Measurements from ENCODE around the gene SHROOM2. TPM values are rescaled to one million over a fixed set of nuclear protein-coding genes. Genes with fewer than 3 reads are reported as not detected.

Gene SHROOM2
- total RNA-seq, 1 experiment from 2014 or later = 14.1 TPM

DNA sequence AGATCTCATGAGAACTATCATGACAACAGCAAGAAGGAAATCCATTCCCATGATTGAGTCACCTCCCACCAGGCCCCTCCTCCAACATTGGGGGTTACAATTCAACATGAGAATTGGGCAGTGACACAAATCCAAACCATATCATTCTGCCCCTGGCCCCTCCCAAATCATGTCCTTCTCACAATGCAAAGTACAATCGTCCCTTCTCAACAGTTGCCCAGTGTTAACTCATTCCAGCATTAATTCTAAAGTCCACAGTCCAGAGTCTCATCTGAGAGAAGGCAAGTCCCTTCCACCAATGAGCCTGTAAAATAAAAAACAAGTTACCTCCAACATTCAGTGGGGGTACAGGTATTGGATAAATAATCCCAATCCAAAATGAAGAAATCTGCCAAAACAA lies 166.1 kb downstream of the SHROOM2 start:
- intact Hi-C loops (cut with micrococcal nuclease; ENCODE audit: unreplicated experiment) = no loop called here
- CTCF ChIA-PET = no interaction called here
- Mint-ChIP-seq H3K9me3 (ENCODE audit: low read depth, unreplicated experiment) (peaks cover 6% of the 10 kb centered on the region), H3K4me1 (ENCODE audit: low read depth, unreplicated experiment) (no peaks in the 10 kb centered on the region), H3K27ac (ENCODE audit: unreplicated experiment) (no peak overlapping the region), H3K27me3 (ENCODE audit: unreplicated experiment) (no peaks in the 10 kb centered on the region), H3K36me3 (ENCODE audit: insufficient read depth, unreplicated experiment) (no peaks in the 10 kb centered on the region), H3K4me3 (ENCODE audit: low read depth, unreplicated experiment) (no peak overlapping the region)
- TF ChIP-seq, protein P1, sequence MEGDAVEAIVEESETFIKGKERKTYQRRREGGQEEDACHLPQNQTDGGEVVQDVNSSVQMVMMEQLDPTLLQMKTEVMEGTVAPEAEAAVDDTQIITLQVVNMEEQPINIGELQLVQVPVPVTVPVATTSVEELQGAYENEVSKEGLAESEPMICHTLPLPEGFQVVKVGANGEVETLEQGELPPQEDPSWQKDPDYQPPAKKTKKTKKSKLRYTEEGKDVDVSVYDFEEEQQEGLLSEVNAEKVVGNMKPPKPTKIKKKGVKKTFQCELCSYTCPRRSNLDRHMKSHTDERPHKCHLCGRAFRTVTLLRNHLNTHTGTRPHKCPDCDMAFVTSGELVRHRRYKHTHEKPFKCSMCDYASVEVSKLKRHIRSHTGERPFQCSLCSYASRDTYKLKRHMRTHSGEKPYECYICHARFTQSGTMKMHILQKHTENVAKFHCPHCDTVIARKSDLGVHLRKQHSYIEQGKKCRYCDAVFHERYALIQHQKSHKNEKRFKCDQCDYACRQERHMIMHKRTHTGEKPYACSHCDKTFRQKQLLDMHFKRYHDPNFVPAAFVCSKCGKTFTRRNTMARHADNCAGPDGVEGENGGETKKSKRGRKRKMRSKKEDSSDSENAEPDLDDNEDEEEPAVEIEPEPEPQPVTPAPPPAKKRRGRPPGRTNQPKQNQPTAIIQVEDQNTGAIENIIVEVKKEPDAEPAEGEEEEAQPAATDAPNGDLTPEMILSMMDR (IDR thresholded peaks at IDR 0.05; ENCODE audit: unreplicated experiment) = no peak
- no TSS peak for BruUV-seq (replicated peaks)
- no peak for DNase-seq

GRCh38 chrX:9953396-9953795 lies 167.2 kb downstream of the SHROOM2 start:
- Mint-ChIP-seq H3K4me3 (ENCODE audit: low read depth, unreplicated experiment) (no peak overlapping the region), H3K4me1 (ENCODE audit: low read depth, unreplicated experiment) (no peaks in the 10 kb centered on the region), H3K27ac (ENCODE audit: unreplicated experiment) (no peak overlapping the region), H3K27me3 (ENCODE audit: unreplicated experiment) (no peaks in the 10 kb centered on the region), H3K36me3 (ENCODE audit: insufficient read depth, unreplicated experiment) (no peaks in the 10 kb centered on the region), H3K9me3 (ENCODE audit: low read depth, unreplicated experiment) (peaks cover 6% of the 10 kb centered on the region)
- CTCF ChIA-PET = no interaction called here
- TF ChIP-seq, protein P1 (IDR thresholded peaks at IDR 0.05; ENCODE audit: unreplicated experiment) = no peak
- intact Hi-C loops (cut with micrococcal nuclease; ENCODE audit: unreplicated experiment) = no loop called here
- no peak for DNase-seq
- BruUV-seq (replicated peaks) = no TSS peak

- CTCF ChIA-PET = no interaction called here
- Mint-ChIP-seq H3K36me3 (ENCODE audit: insufficient read depth, unreplicated experiment) (no peaks in the 10 kb centered on the region), H3K4me1 (ENCODE audit: low read depth, unreplicated experiment) (no peaks in the 10 kb centered on the region), H3K27ac (ENCODE audit: unreplicated experiment) (no peak overlapping the region), H3K4me3 (ENCODE audit: low read depth, unreplicated experiment) (no peak overlapping the region), H3K9me3 (ENCODE audit: low read depth, unreplicated experiment) (peaks cover 6% of the 10 kb centered on the region), H3K27me3 (ENCODE audit: unreplicated experiment) (no peaks in the 10 kb centered on the region)
- no TSS peak for BruUV-seq (replicated peaks)
- intact Hi-C loops (cut with micrococcal nuclease; ENCODE audit: unreplicated experiment) = no loop called here
- DNase-seq = no peak
- TF ChIP-seq, protein P1 (IDR thresholded peaks at IDR 0.05; ENCODE audit: unreplicated experiment) = no peak
Observed at GRCh38 chrX:9955506-9955905, 169.3 kb downstream of the SHROOM2 start.

GRCh38 chrX:9957743-9958142 lies 171.5 kb downstream of the SHROOM2 start:
- no TSS peak for BruUV-seq (replicated peaks)
- intact Hi-C loops (cut with micrococcal nuclease; ENCODE audit: unreplicated experiment) = no loop called here
- Mint-ChIP-seq H3K4me1 (ENCODE audit: low read depth, unreplicated experiment) (no peaks in the 10 kb centered on the region), H3K36me3 (ENCODE audit: insufficient read depth, unreplicated experiment) (no peaks in the 10 kb centered on the region), H3K9me3 (ENCODE audit: low read depth, unreplicated experiment) (no peaks in the 10 kb centered on the region), H3K27me3 (ENCODE audit: unreplicated experiment) (no peaks in the 10 kb centered on the region), H3K4me3 (ENCODE audit: low read depth, unreplicated experiment) (no peak overlapping the region), H3K27ac (ENCODE audit: unreplicated experiment) (no peak overlapping the region)
- TF ChIP-seq, protein P1 (IDR thresholded peaks at IDR 0.05; ENCODE audit: unreplicated experiment) = no peak
- DNase-seq = no peak
- CTCF ChIA-PET = interaction anchor here (0.6 kb wide), 1 partner anchor 140 kb away, joined by 4 read pairs; no protein-coding TSS in a partner anchor
